OCI-LY1 (cell line): ENCODE data around the gene PHKA2.

ENCODE experiments used
- H2AFZ ChIP-seq: fragments of 200-600 bp; sonication (generic), shearing (Covaris generic); 2 replicates; pipeline ENCODE4 v1.6.0; 2014; ENCODE audit warnings: antibody characterized with exemption, mild to moderate bottlenecking, low read length
- H3F3A ChIP-seq: fragments of 200-600 bp; sonication (generic), shearing (Covaris generic); 2 replicates; pipeline ENCODE4 v1.6.0; 2014; ENCODE audit warnings: mild to moderate bottlenecking, antibody characterized with exemption, low read length, moderate library complexity; ENCODE audit not compliant: insufficient read depth
- H3K27ac ChIP-seq: fragments of 200-600 bp; sonication (generic); 2 replicates; pipeline ENCODE4 v1.5.1; 2014; ENCODE audit warnings: low read length, mixed run types, mild to moderate bottlenecking, low read depth; ENCODE audit not compliant: poor library complexity, severe bottlenecking
- H3K27me3 ChIP-seq: fragments of 200-600 bp; sonication (generic); 2 replicates; pipeline ENCODE4 v1.6.0; 2014; ENCODE audit warnings: antibody characterized with exemption, mild to moderate bottlenecking, low read length, moderate library complexity; ENCODE audit not compliant: insufficient read depth
- H3K36me3 ChIP-seq: fragments of 200-600 bp; sonication (generic); 2 replicates; pipeline ENCODE4 v1.6.1; 2014; ENCODE audit warnings: mild to moderate bottlenecking, antibody characterized with exemption, low read length, moderate library complexity, mixed read lengths; ENCODE audit not compliant: insufficient read depth
- H3K4me1 ChIP-seq: fragments of 200-600 bp; sonication (generic); 2 replicates; pipeline ENCODE4 v1.5.1; 2014; ENCODE audit warnings: mild to moderate bottlenecking, low read length, moderate library complexity; ENCODE audit not compliant: insufficient read depth, severe bottlenecking
- H3K4me2 ChIP-seq: fragments of 200-600 bp; sonication (generic), shearing (Covaris generic); 2 replicates; pipeline ENCODE4 v1.6.1; 2014; ENCODE audit warnings: low read length
- H3K4me3 ChIP-seq: fragments of 200-600 bp; sonication (generic); 2 replicates; pipeline ENCODE4 v1.5.1; 2014; ENCODE audit warnings: low read length, low read depth, mild to moderate bottlenecking, mixed read lengths; ENCODE audit not compliant: poor library complexity, severe bottlenecking
- H3K79me2 ChIP-seq: fragments of 200-600 bp; shearing (Covaris generic); 2 replicates; pipeline ENCODE4 v1.6.1; 2016; ENCODE audit warnings: mixed run types, low read length, mixed read lengths; ENCODE audit not compliant: insufficient read depth
- H3K9ac ChIP-seq: fragments of 200-600 bp; sonication (generic), shearing (Covaris generic); 2 replicates; pipeline ENCODE4 v1.6.1; 2014; ENCODE audit warnings: mild to moderate bottlenecking, low read length, mixed read lengths
- H3K9me2 ChIP-seq: fragments of 200-600 bp; sonication (generic), shearing (Covaris generic); 2 replicates; pipeline ENCODE4 v1.6.1; 2014; ENCODE audit warnings: low read depth, mild to moderate bottlenecking, low read length, mixed read lengths
- H3K9me3 ChIP-seq: fragments of 200-600 bp; shearing (Covaris generic); 2 replicates; pipeline ENCODE4 v1.6.1; 2014; ENCODE audit warnings: low read length, mixed read lengths
- H4K20me1 ChIP-seq: fragments of 200-600 bp; sonication (generic), shearing (Covaris generic); 2 replicates; pipeline ENCODE4 v1.6.0; 2016; ENCODE audit warnings: mild to moderate bottlenecking, low read length; ENCODE audit not compliant: insufficient read depth
- CTCF ChIP-seq: fragments of 200-600 bp; sonication (generic), shearing (Covaris generic); IDR thresholded peaks from 2 replicates; pipeline ENCODE4 v1.5.1; 2017; ENCODE audit warnings: mild to moderate bottlenecking, antibody characterized with exemption, low read length, moderate library complexity, mixed read lengths
- EZH2 ChIP-seq: fragments of 200-600 bp; sonication (generic), shearing (Covaris generic); IDR thresholded peaks from 2 replicates; pipeline ENCODE4 v1.8.0; 2017; ENCODE audit warnings: borderline replicate concordance, mixed run types, mild to moderate bottlenecking, antibody characterized with exemption, low read length, moderate library complexity, mixed read lengths

PHKA2 gene

GRCh38 chrX:18899796-18900380, 84.0 kb downstream of the PHKA2 start:
- Histone ChIP-seq H3F3A (no peaks in the 10 kb centered on the region), H3K9me3 (no peaks in the 10 kb centered on the region), H3K27ac (no peak overlapping the region), H4K20me1 (no peaks in the 10 kb centered on the region), H3K9ac (no peak overlapping the region), H3K4me2 (no peak overlapping the region), H3K79me2 (no peaks in the 10 kb centered on the region), H3K27me3 (no peaks in the 10 kb centered on the region), H3K4me3 (no peak overlapping the region), H2AFZ (no peak overlapping the region), H3K36me3 (no peaks in the 10 kb centered on the region), H3K9me2 (no peaks in the 10 kb centered on the region), H3K4me1 (no peaks in the 10 kb centered on the region)
- no peak for TF ChIP-seq CTCF

DNA sequence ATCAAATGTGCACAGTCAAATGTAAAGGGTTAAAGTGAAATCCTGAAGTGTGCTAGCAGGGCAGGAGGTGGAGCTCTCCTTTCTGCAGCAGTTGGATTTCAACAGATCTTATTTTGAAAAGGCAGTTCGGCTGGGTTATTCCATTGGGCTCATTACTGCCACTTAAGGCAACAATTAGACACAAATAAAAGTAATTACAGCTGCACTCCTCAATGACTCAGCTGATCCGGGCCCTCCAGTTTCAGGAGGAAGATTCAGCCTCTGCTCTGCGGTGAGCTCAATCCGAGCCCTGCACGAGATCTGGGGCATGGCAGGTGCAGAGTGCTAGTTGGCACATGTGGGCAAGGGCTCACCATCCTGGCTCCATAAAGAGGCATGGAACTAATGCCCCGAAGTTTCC, 85.4 kb downstream of the PHKA2 start:
- H3K9me2 ChIP-seq, result no peaks in the 10 kb centered on the region
- no peaks in the 10 kb centered on the region for H3K79me2 ChIP-seq
- no peak overlapping the region for H3K4me2 ChIP-seq
- no peaks in the 10 kb centered on the region for H3K36me3 ChIP-seq
- H3K4me1 ChIP-seq, result no peaks in the 10 kb centered on the region
- no peaks in the 10 kb centered on the region for H3K9me3 ChIP-seq
- H2AFZ ChIP-seq, result no peak overlapping the region
- no peak overlapping the region for H3K9ac ChIP-seq
- H3K27ac ChIP-seq, result no peak overlapping the region
- no peaks in the 10 kb centered on the region for H3F3A ChIP-seq
- no peaks in the 10 kb centered on the region for H3K27me3 ChIP-seq
- TF ChIP-seq EZH2 (no peak), CTCF (no peak)
- H4K20me1 ChIP-seq, result no peaks in the 10 kb centered on the region
- H3K4me3 ChIP-seq, result no peak overlapping the region

GRCh38 chrX:18898091-18898490, 85.8 kb downstream of the PHKA2 start:
- H3K4me3 ChIP-seq, result no peak overlapping the region
- no peaks in the 10 kb centered on the region for H4K20me1 ChIP-seq
- TF ChIP-seq CTCF (no peak), EZH2 (no peak)
- no peak overlapping the region for H3K27ac ChIP-seq
- H3K36me3 ChIP-seq, result no peaks in the 10 kb centered on the region
- no peaks in the 10 kb centered on the region for H3K4me1 ChIP-seq
- H3K79me2 ChIP-seq, result no peaks in the 10 kb centered on the region
- H3K9ac ChIP-seq, result no peak overlapping the region
- H3K9me3 ChIP-seq, result no peaks in the 10 kb centered on the region
- H3K4me2 ChIP-seq, result no peak overlapping the region
- no peaks in the 10 kb centered on the region for H3F3A ChIP-seq
- no peaks in the 10 kb centered on the region for H3K27me3 ChIP-seq
- no peaks in the 10 kb centered on the region for H3K9me2 ChIP-seq
- no peak overlapping the region for H2AFZ ChIP-seq
